OCI-LY7 (cell line): ENCODE results near the gene B4GALT4. TPM values are rescaled to one million over a fixed set of nuclear protein-coding genes. Genes with fewer than 3 reads are reported as not detected.

ENCODE experiments used
- BruUV-seq: library from RNA; stranded (reverse); fragments of 400-500 nt; replicated peaks from 2 replicates; lab custom pipeline; 2021; lab: Mats Ljungman, UMichigan
- CTCF ChIA-PET: fragments of 300-600 bp; sonication (Branson Sonifier 250); formaldehyde crosslinking; loops from one replicate; lab custom pipeline; 2022; ENCODE audit warnings: antibody characterized with exemption; ENCODE audit not compliant: unreplicated experiment; lab: Charles Lee
- POLR2A ChIA-PET: fragments of 300-600 bp; sonication (Branson Sonifier 250); formaldehyde crosslinking; loops from one replicate; lab custom pipeline; 2022; ENCODE audit warnings: antibody characterized with exemption; lab: Charles Lee
- DNase-seq: peaks from one replicate; pipeline ENCODE4 v3.0.0-alpha.2; 2015; ENCODE audit warnings: low spot score
- H2AFZ ChIP-seq: fragments of 200-600 bp; sonication (generic), shearing (Covaris generic); 2 replicates; pipeline ENCODE4 v1.6.1; 2014; ENCODE audit warnings: mild to moderate bottlenecking, antibody characterized with exemption, low read length, moderate library complexity
- H3K27ac ChIP-seq: fragments of 200-600 bp; sonication (generic); 2 replicates; pipeline ENCODE4 v1.5.1; 2014; ENCODE audit warnings: mixed run types, low read depth, mild to moderate bottlenecking, moderate library complexity, low read length, inconsistent platforms; ENCODE audit not compliant: poor library complexity, severe bottlenecking
- H3K36me3 ChIP-seq: fragments of 200-600 bp; sonication (generic); 2 replicates; pipeline ENCODE4 v1.6.1; 2014; ENCODE audit warnings: mild to moderate bottlenecking, antibody characterized with exemption, low read length, moderate library complexity, mixed read lengths; ENCODE audit not compliant: insufficient read depth
- H3K4me1 ChIP-seq: fragments of 200-600 bp; sonication (generic); 2 replicates; pipeline ENCODE4 v1.5.1; 2014; ENCODE audit warnings: mild to moderate bottlenecking, low read length; ENCODE audit not compliant: insufficient read depth, poor library complexity, severe bottlenecking
- H3K4me2 ChIP-seq: fragments of 200-600 bp; sonication (generic); 2 replicates; pipeline ENCODE4 v1.6.1; 2014; ENCODE audit warnings: mild to moderate bottlenecking, low read length
- H3K4me3 ChIP-seq: fragments of 200-600 bp; sonication (generic); 2 replicates; pipeline ENCODE4 v1.5.1; 2014; ENCODE audit warnings: mild to moderate bottlenecking, low read depth, low read length; ENCODE audit not compliant: poor library complexity, severe bottlenecking
- H3K79me2 ChIP-seq: fragments of 200-600 bp; sonication (generic); 2 replicates; pipeline ENCODE4 v1.6.1; 2016; ENCODE audit warnings: low read depth, mild to moderate bottlenecking, low read length, moderate library complexity, mixed read lengths; ENCODE audit not compliant: insufficient read depth
- H3K9me2 ChIP-seq: fragments of 200-600 bp; sonication (generic); 2 replicates; pipeline ENCODE4 v1.6.1; 2016; ENCODE audit warnings: mild to moderate bottlenecking, low read length, mixed read lengths; ENCODE audit not compliant: insufficient read depth
- H3K9me3 ChIP-seq: fragments of 200-600 bp; sonication (generic); 2 replicates; pipeline ENCODE4 v1.6.1; 2014; ENCODE audit warnings: mild to moderate bottlenecking, mixed run types, low read length, mixed read lengths
- H4K20me1 ChIP-seq: fragments of 200-600 bp; sonication (generic); 2 replicates; pipeline ENCODE4 v1.6.1; 2014; ENCODE audit warnings: mild to moderate bottlenecking, antibody characterized with exemption, low read length, moderate library complexity, mixed read lengths; ENCODE audit not compliant: insufficient read depth
- CTCF ChIP-seq: fragments of 200-600 bp; sonication (generic); conservative IDR thresholded peaks from 2 replicates; pipeline ENCODE4 v1.5.1; 2014; ENCODE audit warnings: mild to moderate bottlenecking, antibody characterized with exemption, low read length, moderate library complexity, mixed read lengths
- EZH2phosphoT487 ChIP-seq: fragments of 200-600 bp; sonication (generic); IDR thresholded peaks from 2 replicates; pipeline ENCODE4 v1.6.1; 2018; ENCODE audit warnings: low read depth, borderline replicate concordance, mild to moderate bottlenecking, mixed run types, antibody characterized with exemption, low read length, moderate library complexity, mixed read lengths
- intact Hi-C: fragments of 100-400 bp; cut with micrococcal nuclease; formaldehyde crosslinking; loops from one replicate; pipeline ENCODE4 v1.10.0; 2022; ENCODE audit not compliant: unreplicated experiment
- total RNA-seq, 2 experiments: library from RNA; depleted of rRNA in 1 of 2; stranded (reverse); fragments of >200 nt in 1 of 2; shearing (Covaris generic) in 1 of 2; gene quantifications; 2 replicates each; pipeline ENCODE4 v1.2.3, GENCODE V29; 2014 to 2022

The B4GALT4 gene
- total RNA-seq, 2 experiments from 2014 or later = 16.6 to 17.3 TPM

DNA sequence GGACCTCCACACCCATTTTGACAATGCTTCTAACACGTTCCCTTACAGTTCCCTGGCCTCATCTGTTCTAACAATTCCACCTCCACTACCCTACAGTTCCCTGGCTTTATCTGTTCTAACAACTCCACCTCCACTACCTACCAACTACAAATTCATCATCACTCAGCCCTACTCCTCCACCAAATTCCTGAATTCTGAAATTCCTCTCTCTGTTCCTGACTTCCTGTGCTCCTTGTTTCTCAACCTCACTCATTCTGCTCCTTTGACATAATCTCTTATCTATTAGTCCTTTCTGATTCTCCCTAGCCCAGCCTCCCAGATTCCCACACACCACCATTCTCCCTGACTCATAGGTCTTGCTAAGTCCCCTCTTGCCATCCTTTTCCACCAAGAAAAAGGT lies 44.8 kb downstream of the B4GALT4 start:
- no peak overlapping the region for H3K4me2 ChIP-seq
- H3K9me2 ChIP-seq = no peaks in the 10 kb centered on the region
- no TSS peak for BruUV-seq
- intact Hi-C loops = no loop called here
- H3K79me2 ChIP-seq = no peaks in the 10 kb centered on the region
- no peak overlapping the region for H3K4me3 ChIP-seq
- no peaks in the 10 kb centered on the region for H3K9me3 ChIP-seq
- H2AFZ ChIP-seq = no peak overlapping the region
- POLR2A ChIA-PET = interaction anchor here (0.9 kb wide), 1 partner anchor 15 kb away, joined by 3 read pairs; no protein-coding TSS in a partner anchor
- no peaks in the 10 kb centered on the region for H4K20me1 ChIP-seq
- H3K27ac ChIP-seq = no peak overlapping the region
- H3K4me1 ChIP-seq = no peaks in the 10 kb centered on the region
- CTCF ChIA-PET = no interaction called here
- TF ChIP-seq CTCF (no peak), EZH2phosphoT487 (no peak)
- DNase-seq = no peak
- no peaks in the 10 kb centered on the region for H3K36me3 ChIP-seq

DNA sequence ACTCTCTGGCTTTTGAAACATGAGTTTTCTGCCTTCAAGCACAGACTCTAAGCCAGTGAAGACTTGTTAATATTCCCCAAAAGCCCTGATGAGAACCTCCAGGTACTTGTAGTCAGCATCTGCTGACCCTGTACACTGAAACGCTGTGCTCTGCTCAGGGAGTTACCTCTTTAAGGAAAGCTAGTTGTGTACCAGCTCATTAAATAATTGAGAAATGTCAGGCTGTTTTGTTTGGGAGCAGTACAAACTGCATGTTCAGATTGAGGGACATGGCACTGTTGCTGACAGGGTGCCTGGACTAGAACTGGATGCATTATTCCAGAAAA lies 45.6 kb downstream of the B4GALT4 start:
- no peak overlapping the region for H2AFZ ChIP-seq
- H3K9me2 ChIP-seq = no peaks in the 10 kb centered on the region
- ChIA-PET POLR2A (interaction anchor here (0.5 to 0.9 kb wide), 2 partner anchors 14 to 482 kb away, joined by 3 read pairs; no protein-coding TSS in a partner anchor), CTCF (no interaction called here)
- no peak for DNase-seq
- H3K4me1 ChIP-seq = no peaks in the 10 kb centered on the region
- no peaks in the 10 kb centered on the region for H3K36me3 ChIP-seq
- no peaks in the 10 kb centered on the region for H4K20me1 ChIP-seq
- H3K79me2 ChIP-seq = no peaks in the 10 kb centered on the region
- no peak overlapping the region for H3K4me3 ChIP-seq
- no peak for TF ChIP-seq CTCF
- TF ChIP-seq EZH2phosphoT487 = no peak
- H3K9me3 ChIP-seq = no peaks in the 10 kb centered on the region
- no peak overlapping the region for H3K4me2 ChIP-seq
- no TSS peak for BruUV-seq
- H3K27ac ChIP-seq = no peak overlapping the region
- intact Hi-C loops = no loop called here

DNA sequence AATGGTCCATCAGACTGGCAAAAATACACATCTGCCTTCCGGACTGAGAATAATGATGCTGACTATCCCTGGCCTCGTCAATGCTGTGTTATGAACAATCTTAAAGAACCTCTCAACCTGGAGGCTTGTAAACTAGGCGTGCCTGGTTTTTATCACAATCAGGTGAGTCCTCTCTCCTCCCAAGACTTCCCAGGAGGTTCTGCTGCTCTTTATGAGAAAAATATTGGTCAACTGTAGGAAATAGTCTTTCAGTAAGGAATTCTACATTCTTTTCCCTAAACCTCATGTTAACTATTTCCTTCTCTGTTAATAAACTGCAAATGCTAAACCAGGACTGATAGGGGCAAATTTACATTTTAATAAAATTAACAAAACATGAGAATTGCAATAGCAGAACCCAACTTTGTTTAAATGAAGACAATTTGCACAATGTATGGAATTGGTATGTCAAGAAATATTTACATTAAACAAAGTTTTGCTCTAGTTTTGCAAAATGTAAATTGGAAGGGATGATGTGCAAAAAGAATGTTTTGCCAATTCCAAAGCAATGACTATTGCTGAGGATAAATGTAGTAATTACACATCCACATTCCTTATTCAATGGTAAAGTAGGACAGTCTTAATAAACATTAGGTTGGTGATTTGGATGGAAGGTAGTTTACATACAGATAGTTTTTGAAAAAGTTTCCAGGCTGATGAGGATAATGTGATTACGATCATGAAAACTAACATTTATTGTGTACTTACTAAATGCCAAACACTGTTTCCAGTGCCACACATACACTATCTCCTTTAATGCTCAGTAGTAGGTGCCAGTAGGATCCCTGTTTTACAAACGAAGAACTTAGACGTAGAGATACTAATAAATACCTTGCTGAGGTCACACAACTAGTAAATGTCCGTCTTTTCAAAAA lies 46.2 kb downstream of the B4GALT4 start:
- Histone ChIP-seq H3K4me2 (no peak overlapping the region), H3K9me3 (no peaks in the 10 kb centered on the region), H3K9me2 (no peaks in the 10 kb centered on the region), H4K20me1 (no peaks in the 10 kb centered on the region), H3K27ac (no peak overlapping the region), H3K36me3 (no peaks in the 10 kb centered on the region), H2AFZ (no peak overlapping the region), H3K4me1 (no peaks in the 10 kb centered on the region), H3K4me3 (no peak overlapping the region), H3K79me2 (no peaks in the 10 kb centered on the region)
- DNase-seq = no peak
- ChIA-PET CTCF (no interaction called here), POLR2A (interaction anchor here (0.9 kb wide), 1 partner anchor 14 kb away, joined by 3 read pairs; no protein-coding TSS in a partner anchor)
- TF ChIP-seq EZH2phosphoT487 (no peak), CTCF (no peak)
- intact Hi-C loops = no loop called here
- BruUV-seq = no TSS peak
